GM12878 (cell line): Measurements from ENCODE around the gene NOS3.

Source experiments
- CBX5 ChIP-seq: sonication (generic); IDR thresholded peaks from 2 replicates; pipeline ENCODE4 v1.6.1; 2016; ENCODE audit warnings: low read depth, moderate library complexity, mild to moderate bottlenecking, inconsistent platforms
- CREB1 ChIP-seq: IDR thresholded peaks from 2 replicates; pipeline ENCODE4 v1.6.1; 2012; ENCODE audit warnings: low read depth, mild to moderate bottlenecking, inconsistent platforms
- EZH2 ChIP-seq: IDR thresholded peaks from 2 replicates; pipeline ENCODE4 v1.6.1; 2012; ENCODE audit warnings: low read depth, mild to moderate bottlenecking, control low read depth, inconsistent platforms, low read length, borderline replicate concordance; ENCODE audit not compliant: control insufficient read depth
- KDM1A ChIP-seq: fragments of 200-600 bp; sonication (generic); IDR thresholded peaks from 2 replicates; pipeline ENCODE4 v1.6.1; 2016; ENCODE audit warnings: borderline replicate concordance
- NFYB ChIP-seq: IDR thresholded peaks from 2 replicates; pipeline ENCODE4 v1.6.1; 2011; ENCODE audit warnings: low read depth, mild to moderate bottlenecking, low read length, improper control_type of control experiment, moderate library complexity; ENCODE audit not compliant: insufficient read depth
- POLR2A ChIP-seq: IDR thresholded peaks from 2 replicates; pipeline ENCODE4 v1.6.1; 2011; ENCODE audit warnings: low read depth, mild to moderate bottlenecking, low read length
- RAD21 ChIP-seq: IDR thresholded peaks from 2 replicates; pipeline ENCODE4 v1.6.1; 2011; ENCODE audit warnings: mild to moderate bottlenecking, low read depth, low read length, moderate library complexity; ENCODE audit not compliant: insufficient read depth
- SMC3 ChIP-seq: IDR thresholded peaks from 2 replicates; pipeline ENCODE4 v1.6.1; 2011; ENCODE audit warnings: low read length, improper control_type of control experiment, borderline replicate concordance
- ZNF24 ChIP-seq: fragments of 450-650 bp; IDR thresholded peaks from 2 replicates; pipeline ENCODE4 v1.6.1; 2017; ENCODE audit warnings: antibody characterized with exemption, mild to moderate bottlenecking
- TF ChIP-seq, protein P1 (sequence below): IDR thresholded peaks from 2 replicates; pipeline ENCODE4 v1.6.1; 2011; ENCODE audit warnings: mild to moderate bottlenecking, low read depth, low read length, moderate library complexity; ENCODE audit not compliant: insufficient replicate concordance
- TF ChIP-seq, protein P2 (sequence below): fragments of 450-650 bp; IDR thresholded peaks from 2 replicates; pipeline ENCODE4 v1.6.1; 2017; ENCODE audit warnings: mild to moderate bottlenecking, low read depth, inconsistent platforms; ENCODE audit not compliant: poor library complexity, severe bottlenecking

DNA sequence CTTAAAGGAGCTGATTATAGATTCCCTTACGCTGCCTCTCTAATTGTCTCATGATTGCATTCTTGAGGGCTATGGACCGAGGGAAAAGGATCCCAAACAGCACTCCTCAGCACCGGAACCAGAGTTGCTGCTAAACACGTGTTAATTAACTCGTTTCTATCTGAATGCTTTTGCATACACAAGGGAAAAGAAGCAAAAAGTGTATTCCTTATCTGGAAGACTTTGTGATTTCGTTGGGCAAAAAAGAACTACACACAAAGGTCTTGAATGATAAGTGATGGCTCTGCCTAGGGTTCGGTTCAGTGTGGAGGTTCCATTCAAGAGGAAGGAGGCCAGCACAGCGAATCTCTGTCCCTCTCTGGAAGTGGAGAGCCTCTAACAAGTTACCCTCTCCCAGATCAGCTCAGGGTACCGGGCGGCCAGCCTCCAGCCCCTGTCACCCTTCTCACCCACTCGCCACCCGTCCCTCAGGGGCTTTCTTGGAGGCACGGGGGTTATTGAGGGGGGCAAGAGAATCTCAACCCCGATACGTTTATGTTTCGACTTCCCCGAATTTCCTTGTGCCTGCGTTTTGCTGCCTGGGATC is 68.1 kb downstream of the NOS3 start:
- TF ChIP-seq, protein P1, sequence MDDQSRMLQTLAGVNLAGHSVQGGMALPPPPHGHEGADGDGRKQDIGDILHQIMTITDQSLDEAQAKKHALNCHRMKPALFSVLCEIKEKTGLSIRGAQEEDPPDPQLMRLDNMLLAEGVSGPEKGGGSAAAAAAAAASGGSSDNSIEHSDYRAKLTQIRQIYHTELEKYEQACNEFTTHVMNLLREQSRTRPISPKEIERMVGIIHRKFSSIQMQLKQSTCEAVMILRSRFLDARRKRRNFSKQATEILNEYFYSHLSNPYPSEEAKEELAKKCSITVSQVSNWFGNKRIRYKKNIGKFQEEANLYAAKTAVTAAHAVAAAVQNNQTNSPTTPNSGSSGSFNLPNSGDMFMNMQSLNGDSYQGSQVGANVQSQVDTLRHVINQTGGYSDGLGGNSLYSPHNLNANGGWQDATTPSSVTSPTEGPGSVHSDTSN = no peak
- TF ChIP-seq ZNF24 (no peak), NFYB (no peak), KDM1A (no peak), CBX5 (no peak), POLR2A (no peak), CREB1 (no peak), EZH2 (no peak), SMC3 (no peak), RAD21 (no peak)
- TF ChIP-seq, protein P2, sequence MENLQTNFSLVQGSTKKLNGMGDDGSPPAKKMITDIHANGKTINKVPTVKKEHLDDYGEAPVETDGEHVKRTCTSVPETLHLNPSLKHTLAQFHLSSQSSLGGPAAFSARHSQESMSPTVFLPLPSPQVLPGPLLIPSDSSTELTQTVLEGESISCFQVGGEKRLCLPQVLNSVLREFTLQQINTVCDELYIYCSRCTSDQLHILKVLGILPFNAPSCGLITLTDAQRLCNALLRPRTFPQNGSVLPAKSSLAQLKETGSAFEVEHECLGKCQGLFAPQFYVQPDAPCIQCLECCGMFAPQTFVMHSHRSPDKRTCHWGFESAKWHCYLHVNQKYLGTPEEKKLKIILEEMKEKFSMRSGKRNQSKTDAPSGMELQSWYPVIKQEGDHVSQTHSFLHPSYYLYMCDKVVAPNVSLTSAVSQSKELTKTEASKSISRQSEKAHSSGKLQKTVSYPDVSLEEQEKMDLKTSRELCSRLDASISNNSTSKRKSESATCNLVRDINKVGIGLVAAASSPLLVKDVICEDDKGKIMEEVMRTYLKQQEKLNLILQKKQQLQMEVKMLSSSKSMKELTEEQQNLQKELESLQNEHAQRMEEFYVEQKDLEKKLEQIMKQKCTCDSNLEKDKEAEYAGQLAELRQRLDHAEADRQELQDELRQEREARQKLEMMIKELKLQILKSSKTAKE = no peak
